SJCRH30 (cell line): ENCODE data around the gene DVL3. TPM values are rescaled to one million over a fixed set of nuclear protein-coding genes. Genes with fewer than 3 reads are reported as not detected.

Experiments
- DNase-seq, 2 experiments: peaks; one replicate each; pipeline ENCODE4 v3.0.0-alpha.2; 2015 to 2020
- H3K27ac ChIP-seq: fragments of 250-450 bp; sonication (Bioruptor Pico); 2 replicates; pipeline ENCODE4 v1.5.1; 2020; ENCODE audit warnings: mild to moderate bottlenecking, moderate library complexity
- H3K27me3 ChIP-seq: fragments of 250-450 bp; sonication (Bioruptor Pico); 2 replicates; pipeline ENCODE4 v1.5.1; 2020; ENCODE audit warnings: mild to moderate bottlenecking, moderate library complexity
- H3K36me3 ChIP-seq: fragments of 250-450 bp; sonication (Bioruptor Pico); 2 replicates; pipeline ENCODE4 v1.5.1; 2020; ENCODE audit warnings: mild to moderate bottlenecking, moderate library complexity
- H3K4me1 ChIP-seq: fragments of 250-450 bp; sonication (Bioruptor Pico); 2 replicates; pipeline ENCODE4 v1.5.1; 2020; ENCODE audit warnings: mild to moderate bottlenecking, moderate library complexity
- H3K4me3 ChIP-seq: fragments of 250-450 bp; sonication (Bioruptor Pico); 2 replicates; pipeline ENCODE4 v1.5.1; 2020; ENCODE audit warnings: mild to moderate bottlenecking, moderate library complexity
- H3K9me3 ChIP-seq: fragments of 250-450 bp; sonication (Bioruptor Pico); replicated peaks from 2 replicates; pipeline ENCODE4 v1.5.1; 2020; ENCODE audit warnings: mild to moderate bottlenecking, moderate library complexity
- total RNA-seq: library from RNA; depleted of rRNA; stranded (reverse); fragments of >200 nt; shearing (Covaris generic); gene quantifications from 2 replicates; pipeline ENCODE4 v1.2.3, GENCODE V29; 2014

The DVL3 gene
- total RNA-seq, 1 experiment from 2014 or later = 43.7 TPM

DNA sequence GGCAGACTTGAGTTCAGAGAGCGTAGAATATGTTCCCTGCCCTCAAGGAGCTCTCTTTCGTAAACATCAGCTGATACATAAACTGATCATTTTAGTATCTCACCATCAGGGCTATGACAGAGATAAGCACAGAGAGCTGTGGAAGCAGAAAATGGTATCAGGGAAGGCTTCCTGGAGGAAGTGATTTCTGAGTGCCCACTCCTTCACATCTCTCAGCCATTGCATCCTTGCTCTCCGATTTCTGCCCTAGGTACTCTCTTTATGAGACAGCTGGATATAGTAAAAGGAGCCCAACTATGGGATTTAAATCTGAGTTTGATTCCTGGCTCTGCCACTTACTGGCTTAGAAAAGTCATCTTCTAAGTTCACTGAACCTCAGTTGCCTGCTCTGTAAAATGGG, 10.4 kb downstream of the DVL3 start:
- no peak overlapping the region for H3K4me3 ChIP-seq
- DNase-seq = no peak
- no peaks in the 10 kb centered on the region for H3K27me3 ChIP-seq
- peaks cover 51% of the 10 kb centered on the region for H3K36me3 ChIP-seq
- no peak overlapping the region for H3K27ac ChIP-seq
- H3K9me3 ChIP-seq = no peaks in the 10 kb centered on the region
- no peaks in the 10 kb centered on the region for H3K4me1 ChIP-seq

DNA sequence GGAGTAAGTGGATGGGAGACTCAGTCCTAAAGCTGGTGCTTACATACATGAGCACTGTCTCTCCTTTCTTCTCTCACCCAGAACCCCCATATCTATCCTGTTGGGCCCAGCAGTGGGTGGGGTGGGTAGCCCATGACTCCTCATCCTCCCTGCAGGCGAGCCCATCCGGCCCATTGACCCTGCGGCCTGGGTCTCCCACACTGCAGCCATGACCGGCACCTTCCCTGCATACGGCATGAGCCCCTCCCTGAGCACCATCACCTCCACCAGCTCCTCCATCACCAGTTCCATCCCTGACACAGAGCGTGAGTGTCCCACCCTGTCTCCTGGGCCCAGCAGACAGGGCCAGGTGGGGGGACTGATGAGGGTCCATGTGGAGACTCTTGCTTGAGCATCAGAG, 11.5 kb downstream of the DVL3 start:
- Histone ChIP-seq H3K9me3 (no peaks in the 10 kb centered on the region), H3K27ac (no peak overlapping the region), H3K4me1 (no peaks in the 10 kb centered on the region), H3K4me3 (no peak overlapping the region), H3K36me3 (peaks cover 58% of the 10 kb centered on the region), H3K27me3 (no peaks in the 10 kb centered on the region)
- no peak for DNase-seq

DNA sequence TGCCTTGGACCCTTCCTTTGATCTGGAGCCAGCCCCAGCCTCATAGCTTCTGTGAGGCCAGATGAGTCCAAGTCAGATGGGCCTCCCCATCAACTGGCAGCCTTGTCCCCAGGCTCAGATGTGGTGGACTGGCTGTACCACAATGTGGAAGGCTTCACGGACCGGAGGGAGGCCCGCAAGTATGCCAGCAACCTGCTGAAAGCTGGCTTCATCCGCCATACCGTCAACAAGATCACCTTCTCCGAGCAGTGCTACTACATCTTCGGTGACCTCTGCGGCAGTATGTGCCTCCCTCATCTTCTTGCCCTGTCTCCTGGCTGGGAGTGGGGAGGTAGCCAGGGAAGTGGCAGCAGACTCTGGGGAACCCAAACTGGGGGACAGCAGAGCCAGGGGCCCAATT, 12.6 kb downstream of the DVL3 start:
- Histone ChIP-seq H3K9me3 (no peaks in the 10 kb centered on the region), H3K27ac (no peak overlapping the region), H3K4me3 (no peak overlapping the region), H3K4me1 (no peaks in the 10 kb centered on the region), H3K27me3 (no peaks in the 10 kb centered on the region), H3K36me3 (peaks cover 64% of the 10 kb centered on the region)
- no peak for DNase-seq

DNA sequence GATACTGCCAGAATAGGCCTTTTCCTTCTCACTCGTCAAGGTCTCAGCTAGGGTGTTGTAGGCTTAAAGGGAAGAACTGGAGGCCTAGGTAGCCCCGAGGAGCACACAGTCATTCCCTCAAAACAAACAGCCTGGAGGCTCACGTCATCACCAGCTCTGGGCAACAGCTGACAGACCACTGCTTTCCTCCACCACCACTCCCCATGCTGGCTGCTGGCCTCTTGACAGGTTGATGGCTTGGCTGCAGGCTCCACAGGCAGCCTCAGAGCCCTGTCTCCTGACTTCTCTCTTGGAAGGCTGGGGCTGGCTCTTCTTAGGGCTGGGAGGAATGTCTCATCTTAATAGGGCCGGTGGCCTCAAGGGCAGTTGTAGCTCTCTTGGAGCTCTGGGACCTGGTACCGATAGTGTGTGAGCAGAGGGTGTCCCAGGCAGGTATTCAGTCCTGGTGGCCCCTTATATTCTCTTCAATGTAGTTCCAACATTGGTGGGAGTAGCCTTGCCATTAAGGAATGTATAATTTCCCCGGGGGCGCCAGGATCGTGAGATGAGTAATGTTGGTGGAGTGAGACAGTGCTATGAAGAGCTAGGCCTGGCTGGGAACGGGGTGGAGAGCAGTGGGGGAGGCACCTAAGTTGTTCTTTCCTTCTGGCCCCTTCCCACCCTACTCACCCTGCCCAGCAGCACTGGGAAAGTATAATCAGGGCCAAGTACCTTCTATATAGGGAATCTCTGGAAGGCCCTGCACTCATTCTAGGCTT, 13.4 kb downstream of the DVL3 start:
- Histone ChIP-seq H3K9me3 (no peaks in the 10 kb centered on the region), H3K27me3 (no peaks in the 10 kb centered on the region), H3K27ac (no peak overlapping the region), H3K36me3 (peaks cover 63% of the 10 kb centered on the region), H3K4me1 (no peaks in the 10 kb centered on the region), H3K4me3 (no peak overlapping the region)
- no peak for DNase-seq

DNA sequence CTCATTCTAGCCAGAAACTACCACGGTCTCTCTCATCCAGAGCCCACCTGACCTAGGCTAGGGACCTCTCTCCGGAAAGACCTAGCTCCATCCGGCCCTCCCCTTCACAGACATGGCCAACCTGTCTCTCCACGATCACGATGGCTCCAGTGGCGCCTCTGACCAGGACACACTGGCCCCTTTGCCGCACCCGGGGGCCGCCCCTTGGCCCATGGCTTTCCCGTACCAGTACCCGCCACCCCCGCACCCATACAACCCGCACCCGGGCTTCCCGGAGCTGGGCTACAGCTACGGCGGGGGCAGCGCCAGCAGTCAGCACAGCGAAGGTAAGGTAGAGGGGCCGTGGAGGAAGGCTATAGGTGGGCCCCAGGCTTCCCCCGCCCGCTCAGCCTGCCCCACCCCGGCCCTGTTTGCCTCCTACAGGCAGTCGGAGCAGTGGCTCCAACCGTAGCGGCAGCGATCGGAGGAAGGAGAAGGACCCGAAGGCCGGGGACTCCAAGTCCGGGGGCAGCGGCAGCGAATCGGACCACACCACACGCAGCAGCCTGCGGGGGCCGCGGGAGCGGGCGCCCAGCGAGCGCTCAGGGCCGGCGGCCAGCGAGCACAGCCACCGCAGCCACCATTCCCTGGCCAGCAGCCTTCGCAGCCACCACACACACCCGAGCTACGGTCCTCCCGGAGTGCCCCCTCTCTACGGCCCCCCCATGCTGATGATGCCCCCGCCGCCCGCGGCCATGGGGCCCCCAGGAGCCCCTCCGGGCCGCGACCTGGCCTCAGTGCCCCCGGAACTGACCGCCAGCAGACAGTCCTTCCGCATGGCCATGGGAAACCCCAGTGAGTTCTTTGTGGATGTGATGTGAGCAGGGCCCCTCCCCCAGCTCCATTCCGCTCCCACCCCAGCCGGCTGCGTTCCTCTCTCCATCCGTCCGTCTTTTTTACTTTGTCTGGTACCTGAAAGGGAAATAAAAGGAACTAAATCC, 15.0 kb downstream of the DVL3 start:
- H3K9me3 ChIP-seq = no peaks in the 10 kb centered on the region
- DNase-seq = no peak
- H3K36me3 ChIP-seq = peaks cover 51% of the 10 kb centered on the region
- H3K4me3 ChIP-seq = no peak overlapping the region
- H3K27me3 ChIP-seq = no peaks in the 10 kb centered on the region
- H3K27ac ChIP-seq = no peak overlapping the region
- peaks cover 5% of the 10 kb centered on the region for H3K4me1 ChIP-seq

DNA sequence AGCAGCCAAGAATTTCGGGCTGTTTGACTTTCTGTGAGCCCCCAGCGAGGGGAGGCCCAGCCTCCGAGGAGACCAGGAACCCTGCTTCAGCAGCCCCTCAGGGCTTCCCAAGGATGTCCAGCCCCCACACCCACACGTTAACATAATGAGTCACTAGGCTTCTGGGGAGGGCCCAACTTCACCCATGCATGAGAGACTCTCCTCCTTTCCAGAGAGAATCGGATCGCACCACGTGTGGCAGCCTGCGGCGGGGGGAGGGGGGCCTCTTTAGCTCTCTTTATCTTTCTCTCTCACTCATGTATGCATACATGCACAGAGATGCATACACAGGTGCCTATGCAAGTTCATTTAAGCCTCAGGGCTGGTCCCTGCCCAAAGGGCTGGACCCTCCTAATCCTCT, 16.4 kb downstream of the DVL3 start:
- H3K27ac ChIP-seq = no peak overlapping the region
- H3K9me3 ChIP-seq = no peaks in the 10 kb centered on the region
- peaks cover 37% of the 10 kb centered on the region for H3K36me3 ChIP-seq
- no peaks in the 10 kb centered on the region for H3K27me3 ChIP-seq
- no peak overlapping the region for H3K4me3 ChIP-seq
- H3K4me1 ChIP-seq = peaks cover 5% of the 10 kb centered on the region
- DNase-seq = no peak

DNA sequence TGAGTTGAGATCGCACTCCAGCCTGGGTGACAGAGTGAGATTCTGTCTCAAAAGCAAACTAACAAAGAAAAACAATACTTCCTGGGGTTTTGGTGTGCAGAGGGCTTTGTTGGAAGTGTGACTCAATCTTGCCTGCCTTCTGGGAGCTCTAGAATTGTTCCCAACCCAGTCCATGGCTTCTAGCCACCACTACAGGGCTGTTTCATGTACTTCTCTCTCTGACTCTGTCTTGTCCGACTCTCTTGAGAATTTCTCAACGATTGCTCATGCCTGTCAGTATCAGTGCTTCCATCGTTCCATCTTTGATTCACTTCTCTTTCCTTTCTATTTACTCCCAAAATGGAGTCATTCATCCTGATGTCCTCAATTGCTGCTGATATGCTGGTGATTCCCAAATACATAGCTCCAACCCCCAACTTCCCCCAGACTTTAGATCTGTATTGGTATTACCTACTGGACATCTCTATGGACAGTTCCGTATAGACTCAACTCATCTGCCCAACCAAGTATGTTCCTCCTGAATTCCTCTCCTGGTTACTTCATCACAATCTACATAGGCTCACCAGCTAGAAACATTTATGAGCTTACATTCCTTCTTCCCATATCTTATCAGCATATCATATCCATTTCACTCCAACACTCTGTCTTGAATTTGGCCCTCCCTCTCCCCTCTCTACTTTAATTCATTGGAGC, 17.6 kb downstream of the DVL3 start:
- no peak for DNase-seq
- no peaks in the 10 kb centered on the region for H3K9me3 ChIP-seq
- peaks cover 39% of the 10 kb centered on the region for H3K36me3 ChIP-seq
- H3K27me3 ChIP-seq = no peaks in the 10 kb centered on the region
- H3K27ac ChIP-seq = no peak overlapping the region
- H3K4me1 ChIP-seq = peaks cover 11% of the 10 kb centered on the region
- H3K4me3 ChIP-seq = no peak overlapping the region

DNA sequence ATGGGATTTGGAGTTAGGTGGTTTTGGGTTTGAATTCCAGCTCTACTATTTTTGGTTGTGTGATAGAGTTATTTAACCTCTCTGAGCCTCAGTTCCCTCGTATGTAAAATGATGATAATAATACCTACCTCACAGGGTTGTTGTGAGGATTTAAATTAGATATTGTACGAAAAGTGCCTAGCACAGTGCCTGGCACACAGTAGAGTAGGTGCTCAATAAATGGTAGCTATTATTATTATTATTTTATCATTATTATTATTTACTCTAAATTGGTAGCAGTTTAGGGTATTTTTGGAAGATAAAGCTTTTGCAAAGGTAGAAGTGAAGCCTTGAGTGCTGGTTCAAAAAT, 18.2 kb downstream of the DVL3 start:
- H3K36me3 ChIP-seq = peaks cover 38% of the 10 kb centered on the region
- H3K4me1 ChIP-seq = peaks cover 11% of the 10 kb centered on the region

DNA sequence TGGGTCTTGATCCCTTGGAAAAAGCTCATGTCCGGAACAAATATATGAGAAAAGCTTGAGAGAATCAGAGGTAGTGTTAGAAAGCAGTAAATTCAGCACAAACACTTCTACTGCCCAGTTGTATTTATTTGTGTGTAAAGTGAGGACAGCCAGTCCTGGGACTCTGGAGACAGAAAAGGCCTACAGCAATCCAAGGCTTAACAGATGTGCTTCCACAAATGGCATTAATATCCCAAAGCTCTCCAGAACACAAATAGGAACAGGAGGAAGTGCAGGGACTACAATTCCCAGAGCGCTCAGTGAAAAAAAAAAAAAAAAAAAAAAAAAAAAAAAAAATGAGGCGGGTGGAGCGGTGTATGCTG, 19.1 kb downstream of the DVL3 start:
- H3K4me1 ChIP-seq = peaks cover 11% of the 10 kb centered on the region
- peaks cover 40% of the 10 kb centered on the region for H3K36me3 ChIP-seq
- no peak overlapping the region for H3K27ac ChIP-seq

More for the DNA sequence above, 18.2 kb downstream of the DVL3 start:
- H3K9me3 ChIP-seq = no peaks in the 10 kb centered on the region
- DNase-seq = no peak
- no peaks in the 10 kb centered on the region for H3K27me3 ChIP-seq
- H3K4me3 ChIP-seq = no peak overlapping the region
- H3K27ac ChIP-seq = no peak overlapping the region

DNA sequence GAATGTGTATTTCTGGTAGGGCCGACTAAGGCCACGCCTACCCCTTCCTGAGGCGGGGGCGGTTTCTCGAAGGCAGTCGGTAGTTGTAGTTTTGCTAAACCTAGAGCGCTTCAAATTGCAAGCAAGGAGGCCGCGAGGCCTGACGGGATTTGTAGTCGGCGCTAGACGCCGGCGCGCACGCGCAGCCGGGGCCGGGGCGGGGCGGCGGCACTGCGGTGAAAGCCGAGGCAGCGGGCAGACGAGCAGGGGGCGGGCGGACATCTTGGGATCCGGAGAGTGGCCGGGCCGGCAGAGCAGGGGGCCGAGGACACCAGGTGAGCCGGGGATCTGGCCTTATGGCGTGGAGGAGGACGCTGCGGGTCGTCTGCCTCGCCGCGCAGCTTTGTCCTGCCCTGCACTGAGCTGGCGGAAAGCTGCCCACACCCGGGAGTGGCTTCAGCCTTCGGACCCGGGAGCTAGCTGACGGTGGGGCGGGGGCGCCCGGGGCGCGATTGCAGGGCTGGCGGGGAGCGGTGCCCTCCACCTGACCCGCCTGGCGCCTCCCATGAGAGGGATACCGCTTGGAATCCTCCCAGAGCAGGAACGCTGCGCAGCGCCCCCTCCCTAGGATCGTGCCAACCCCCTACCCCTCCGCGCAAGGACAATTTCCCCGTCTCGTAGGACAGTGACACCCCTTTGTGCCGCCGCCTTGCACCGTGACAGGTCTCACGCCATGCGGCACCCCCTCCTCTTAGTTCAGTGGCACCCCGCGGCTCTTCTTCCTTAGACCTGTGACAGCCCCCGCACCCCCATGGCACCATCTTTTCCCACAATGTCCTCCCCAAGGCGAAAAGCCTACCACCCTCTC, 19.7 kb downstream of the DVL3 start, which contains the start of gene AP2M1:
Gene AP2M1 (plus strand): TSS at position 210 of the 847 bp plus-strand sequence. CDS start 2,139 bp downstream, outside the sequence.
- DNase-seq = peak; percentile 97 to 98
- no peaks in the 10 kb centered on the region for H3K27me3 ChIP-seq
- H3K4me1 ChIP-seq = peaks cover 11% of the 10 kb centered on the region
- H3K36me3 ChIP-seq = peaks cover 38% of the 10 kb centered on the region
- H3K9me3 ChIP-seq = no peaks in the 10 kb centered on the region
- H3K27ac ChIP-seq = peak within 1 kb of the TSS; percentile 55
- H3K4me3 ChIP-seq = peak within 1 kb of the TSS; percentile 86

More for the DNA sequence above, 19.1 kb downstream of the DVL3 start:
- Histone ChIP-seq H3K27me3 (no peaks in the 10 kb centered on the region), H3K9me3 (no peaks in the 10 kb centered on the region), H3K4me3 (peak overlapping the region; percentile 24; the same call in 1 of the 2 replicates)
- no peak for DNase-seq

DNA sequence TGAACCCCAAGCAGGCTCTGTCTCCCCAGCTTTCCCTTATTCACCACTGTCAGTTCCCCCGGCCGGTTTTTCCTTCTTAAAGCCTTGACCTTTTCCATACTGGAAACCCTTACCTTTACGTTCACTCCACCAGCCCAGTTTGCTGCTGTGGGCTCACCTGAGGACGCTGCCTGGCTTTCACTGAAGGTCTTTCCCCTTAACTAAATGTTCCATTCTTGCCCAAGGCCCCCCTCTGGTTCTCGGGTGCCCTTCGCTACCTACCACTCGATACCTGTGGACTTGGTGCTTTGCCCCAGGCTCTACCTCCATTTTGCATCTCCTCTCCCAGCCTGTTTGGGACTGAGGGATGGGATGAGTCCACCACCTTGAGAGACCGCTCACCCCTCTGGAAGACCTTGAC, 20.3 kb downstream of the DVL3 start:
- Histone ChIP-seq H3K27me3 (no peaks in the 10 kb centered on the region), H3K9me3 (no peaks in the 10 kb centered on the region), H3K4me1 (peaks cover 11% of the 10 kb centered on the region), H3K36me3 (peaks cover 44% of the 10 kb centered on the region), H3K4me3 (peak overlapping the region; percentile 86), H3K27ac (peak overlapping the region; percentile 55; the same call in 1 of the 2 replicates)
- DNase-seq = no peak

DNA sequence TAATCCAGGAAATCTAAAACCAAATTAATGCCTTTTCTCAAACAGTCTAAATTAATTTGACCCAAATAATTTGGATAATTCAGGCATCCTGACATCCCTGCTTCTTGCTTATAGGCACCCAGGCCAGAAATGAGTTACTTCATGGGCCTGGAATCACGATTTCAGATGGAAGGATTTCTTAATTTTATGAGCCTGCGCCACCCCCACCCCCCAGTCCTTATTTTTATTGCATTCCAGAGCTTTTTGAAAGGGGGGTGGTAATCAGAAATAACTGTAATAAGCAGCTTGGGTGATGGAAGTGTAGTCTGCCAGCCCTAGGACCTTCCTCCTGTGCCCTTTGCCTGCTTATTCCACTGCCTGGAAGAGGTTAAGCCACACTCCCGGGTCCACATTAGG, 20.8 kb downstream of the DVL3 start:
- no peak for DNase-seq

DNA sequence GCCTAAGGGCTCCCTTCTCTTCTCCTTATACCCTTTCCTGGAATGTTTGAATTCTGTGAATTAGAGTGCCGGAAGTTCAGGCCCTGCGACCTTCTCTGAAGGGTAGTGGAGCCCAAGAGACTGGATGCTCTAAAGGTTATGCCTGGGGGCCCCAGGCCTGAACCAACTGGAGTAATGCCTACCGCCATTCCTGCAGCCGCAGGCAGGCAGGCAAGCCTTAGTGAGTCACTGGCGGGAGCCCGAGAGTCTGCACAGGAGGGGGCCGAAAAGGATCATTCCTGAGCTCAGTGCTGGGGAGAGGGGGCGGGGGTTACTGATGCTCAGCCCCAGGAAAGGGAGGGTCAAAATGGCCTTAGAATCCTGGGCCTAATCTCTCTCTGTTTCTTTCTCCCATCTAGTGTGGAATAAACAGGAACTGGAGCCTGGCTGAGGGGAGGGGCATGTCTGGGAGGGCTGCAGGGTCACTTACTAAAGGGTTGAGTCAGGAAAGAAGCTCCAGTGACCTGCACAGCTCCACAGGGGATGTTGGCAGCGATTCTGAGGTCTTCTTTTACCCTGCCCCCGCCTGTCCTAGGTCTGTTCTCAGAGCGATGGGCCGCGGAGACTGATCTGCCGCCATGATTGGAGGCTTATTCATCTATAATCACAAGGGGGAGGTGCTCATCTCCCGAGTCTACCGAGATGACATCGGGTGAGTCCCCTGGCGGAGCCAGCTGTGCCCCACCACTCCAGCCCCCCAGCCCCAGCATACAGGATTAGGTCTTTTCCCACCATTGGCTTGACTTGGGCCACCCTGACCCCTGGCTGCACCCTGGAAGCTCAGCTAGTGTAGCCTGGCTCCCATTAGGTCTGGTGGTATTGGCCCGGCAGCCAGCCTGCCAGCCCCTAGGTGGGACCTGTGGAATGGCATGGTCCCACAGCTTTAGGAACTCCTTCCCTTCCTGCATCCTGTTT, 21.5 kb downstream of the DVL3 start:
- Histone ChIP-seq H3K9me3 (no peaks in the 10 kb centered on the region), H3K4me1 (peaks cover 11% of the 10 kb centered on the region), H3K36me3 (peaks cover 42% of the 10 kb centered on the region), H3K27me3 (no peaks in the 10 kb centered on the region), H3K4me3 (peak overlapping the region; percentile 86), H3K27ac (peak overlapping the region; percentile 53)
- DNase-seq = peak; percentile 84 to 87

More for the DNA sequence above, 20.8 kb downstream of the DVL3 start:
- H3K27me3 ChIP-seq = no peaks in the 10 kb centered on the region
- H3K27ac ChIP-seq = peak overlapping the region; percentile 53
- H3K9me3 ChIP-seq = no peaks in the 10 kb centered on the region
- peak overlapping the region; percentile 86 for H3K4me3 ChIP-seq
- H3K4me1 ChIP-seq = peaks cover 11% of the 10 kb centered on the region
- H3K36me3 ChIP-seq = peaks cover 41% of the 10 kb centered on the region
